Skin of body (tissue), 2 donors: Measurements from ENCODE around the gene ZNF276. TPM values are rescaled to one million over a fixed set of nuclear protein-coding genes. Genes with fewer than 3 reads are reported as not detected.
"Not testable (repeated sequence)": the region's sequence is repeated elsewhere in the genome, so short reads cannot be mapped to it uniquely, and the experiment has no call there.

Experiments used
- DNase-seq: peaks from one replicate; lab custom pipeline; 2025; lab: John Stamatoyannopoulos, UW
- total RNA-seq: library from RNA; depleted of rRNA; stranded (reverse); fragments of >200 nt; gene quantifications from one replicate; pipeline ENCODE4 v1.2.3, GENCODE V29; 2014

ZNF276 gene, protein sequence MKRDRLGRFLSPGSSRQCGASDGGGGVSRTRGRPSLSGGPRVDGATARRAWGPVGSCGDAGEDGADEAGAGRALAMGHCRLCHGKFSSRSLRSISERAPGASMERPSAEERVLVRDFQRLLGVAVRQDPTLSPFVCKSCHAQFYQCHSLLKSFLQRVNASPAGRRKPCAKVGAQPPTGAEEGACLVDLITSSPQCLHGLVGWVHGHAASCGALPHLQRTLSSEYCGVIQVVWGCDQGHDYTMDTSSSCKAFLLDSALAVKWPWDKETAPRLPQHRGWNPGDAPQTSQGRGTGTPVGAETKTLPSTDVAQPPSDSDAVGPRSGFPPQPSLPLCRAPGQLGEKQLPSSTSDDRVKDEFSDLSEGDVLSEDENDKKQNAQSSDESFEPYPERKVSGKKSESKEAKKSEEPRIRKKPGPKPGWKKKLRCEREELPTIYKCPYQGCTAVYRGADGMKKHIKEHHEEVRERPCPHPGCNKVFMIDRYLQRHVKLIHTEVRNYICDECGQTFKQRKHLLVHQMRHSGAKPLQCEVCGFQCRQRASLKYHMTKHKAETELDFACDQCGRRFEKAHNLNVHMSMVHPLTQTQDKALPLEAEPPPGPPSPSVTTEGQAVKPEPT
- total RNA-seq: 29.4 TPM

DNA sequence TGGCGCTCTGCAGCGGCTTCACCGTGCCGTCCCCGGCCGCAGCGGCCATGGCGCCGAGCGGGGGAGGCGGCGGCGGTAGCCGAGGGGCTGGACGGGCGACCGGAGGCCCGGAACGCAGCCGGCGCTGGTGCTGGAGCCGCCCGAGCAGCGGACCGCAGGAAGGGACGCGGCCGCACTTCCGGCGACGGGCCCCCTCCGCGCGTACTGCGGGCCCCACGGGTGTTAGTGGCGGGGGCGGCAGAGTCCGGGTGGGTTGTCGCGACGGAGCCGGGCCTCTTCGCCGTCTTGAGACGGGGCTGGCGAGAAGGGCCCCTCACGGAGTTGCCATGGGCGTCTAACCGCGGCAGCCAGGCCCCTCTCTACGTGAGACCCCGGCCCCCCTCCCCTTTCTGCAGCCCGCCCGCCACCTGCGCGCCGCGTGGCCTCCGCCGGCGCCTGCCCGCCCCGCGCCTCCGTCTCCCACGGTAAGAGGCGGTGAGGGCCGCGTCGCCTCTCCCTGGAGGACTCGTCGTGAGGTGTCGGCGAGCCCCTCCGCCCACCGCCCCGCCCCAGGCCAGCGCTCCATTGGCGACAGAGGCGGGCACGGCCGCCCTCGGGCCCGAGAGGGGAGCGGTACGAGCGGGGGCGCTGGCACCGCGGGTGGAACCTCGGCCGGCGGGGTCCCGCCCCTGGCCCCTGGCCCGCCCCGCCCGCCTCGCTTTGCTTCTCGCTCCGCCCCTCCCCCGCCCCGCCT lies at the start of gene ZNF276, which contains the start of gene VPS9D1:
Gene ZNF276, plus strand, starts transcription at position 725 of the 733 bp plus-strand sequence. CDS start 104 bp downstream, outside the sequence.
Gene VPS9D1, minus strand, starts transcription at position 86 of the 733 bp plus-strand sequence. Its CDS starts 37 bp downstream, at position 49.
- peak; percentile 56 for DNase-seq

DNA sequence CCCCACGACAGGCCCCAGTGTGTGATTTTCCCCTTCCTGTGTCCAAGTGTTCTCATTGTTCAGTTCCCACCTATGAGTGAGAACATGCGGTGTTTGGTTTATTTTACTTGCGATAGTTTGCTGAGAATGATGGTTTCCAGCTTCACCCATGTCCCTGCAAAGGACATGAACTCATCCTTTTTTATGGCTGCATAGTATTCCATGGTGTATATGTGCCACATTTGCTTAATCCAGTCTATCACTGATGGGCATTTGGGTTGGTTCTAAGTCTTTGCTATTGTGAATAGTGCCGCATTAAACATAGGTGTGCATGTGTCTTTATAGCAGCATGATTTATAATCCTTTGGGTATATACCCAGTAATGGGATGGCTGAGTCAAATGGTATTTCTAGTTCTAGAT lies 49.8 kb upstream of the ZNF276 start:
- not testable (repeated sequence) for DNase-seq

DNA sequence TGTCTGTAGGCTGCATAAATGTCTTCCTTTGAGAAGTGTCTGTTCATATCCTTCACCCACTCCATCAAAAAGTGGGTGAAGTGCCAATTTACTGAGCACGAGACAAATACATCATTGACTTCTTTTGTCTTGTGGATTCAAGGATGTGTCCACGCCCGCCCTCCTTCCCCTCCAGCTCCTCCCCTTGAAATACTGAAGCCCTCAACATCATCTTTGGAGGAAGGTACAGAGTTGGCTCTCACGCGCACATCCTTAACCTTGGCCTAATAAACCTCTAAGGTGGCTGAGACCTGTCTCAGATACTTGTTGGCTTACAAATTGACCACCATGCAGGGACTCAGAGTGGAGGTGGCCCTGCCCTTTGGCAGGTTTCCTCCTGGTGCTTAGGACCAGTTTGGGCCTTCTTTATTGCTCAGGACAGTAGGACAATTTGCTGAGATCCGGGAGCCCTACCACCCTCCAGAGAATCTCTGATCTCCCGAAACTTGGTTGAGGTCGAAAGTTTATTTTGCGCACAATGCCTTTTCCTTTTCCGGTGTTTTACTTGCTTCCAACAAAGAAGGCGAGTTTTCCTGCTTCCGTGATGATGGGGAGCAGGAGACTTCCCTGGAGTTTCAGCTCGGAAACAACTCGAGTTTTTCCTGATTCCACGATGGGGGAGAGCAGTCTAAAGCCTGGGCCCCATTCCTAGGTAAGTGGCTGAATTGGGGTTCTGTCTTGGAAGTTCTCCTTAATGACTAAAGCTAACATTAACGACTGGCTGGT lies 49.0 kb upstream of the ZNF276 start:
- no peak for DNase-seq

DNA sequence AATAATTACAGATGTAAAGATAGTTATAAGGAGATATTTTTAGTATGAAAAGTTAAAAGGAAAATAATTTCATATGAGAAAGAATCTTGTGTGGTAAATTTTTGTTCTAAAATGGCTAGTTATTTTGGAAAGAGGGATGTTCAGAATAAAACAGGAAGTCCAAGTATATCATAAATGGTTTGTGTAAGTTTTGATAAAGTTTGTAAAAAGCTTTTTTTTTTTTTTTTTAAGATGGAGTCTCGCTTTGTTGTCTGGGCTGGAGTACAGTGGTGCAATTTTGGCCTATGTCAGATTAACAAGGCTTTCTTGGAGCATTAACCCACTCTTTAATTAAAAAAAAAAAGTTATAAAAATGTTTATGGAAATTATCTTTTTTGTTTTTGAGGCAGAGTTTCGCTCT lies 43.1 kb upstream of the ZNF276 start:
- no peak for DNase-seq

DNA sequence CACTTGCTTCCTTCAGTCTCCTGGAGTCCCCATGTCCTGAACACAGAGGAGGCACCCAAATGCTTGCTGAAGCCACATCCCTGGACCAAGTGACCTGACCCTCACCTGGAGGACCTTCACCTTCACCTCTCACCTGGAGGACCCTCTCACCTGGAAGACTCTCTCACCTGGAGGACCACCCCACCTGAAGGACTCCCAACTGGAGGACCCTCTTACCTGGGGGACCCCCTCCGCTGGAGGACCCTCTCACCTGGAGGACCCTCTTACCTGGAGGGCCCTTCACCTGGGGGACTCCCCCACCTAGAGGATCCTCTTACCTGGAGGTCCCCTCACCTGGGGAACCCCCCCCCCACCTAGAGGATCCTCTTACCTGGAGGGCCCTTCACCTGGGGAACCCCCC lies 35.4 kb upstream of the ZNF276 start:
- no peak for DNase-seq

DNA sequence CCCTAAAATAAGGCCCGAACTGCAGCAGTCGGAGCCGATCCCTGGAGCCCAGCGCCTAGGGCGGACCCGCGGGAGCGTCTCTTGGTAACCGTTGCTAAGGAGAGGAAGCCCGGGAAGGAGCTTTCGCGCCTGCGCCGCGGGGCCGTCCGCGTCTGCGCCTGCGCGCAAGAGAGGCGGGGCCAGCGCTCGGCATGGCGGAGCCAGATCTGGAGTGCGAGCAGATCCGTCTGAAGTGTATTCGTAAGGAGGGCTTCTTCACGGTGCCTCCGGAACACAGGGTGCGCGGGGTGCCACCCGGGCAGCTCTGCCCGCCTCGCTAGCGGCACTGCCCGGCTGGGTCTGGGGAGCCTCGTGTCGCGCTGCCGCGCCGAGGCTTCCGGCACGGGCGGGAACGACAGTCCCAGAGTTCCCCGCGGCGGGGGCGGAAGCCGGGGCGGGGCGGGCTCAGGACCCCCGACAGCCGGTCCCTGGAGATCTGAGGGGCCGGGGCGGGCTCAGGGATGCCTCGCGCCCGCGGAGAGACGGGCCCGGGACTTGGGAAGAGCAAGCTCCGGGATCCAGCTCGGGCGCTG lies 34.7 kb upstream of the ZNF276 start, which contains the start of gene CDK10:
Gene CDK10, plus strand, starts transcription at position 170 of the 572 bp plus-strand sequence. Its CDS starts 22 bp downstream, at position 192.
- DNase-seq: peak; percentile 78

DNA sequence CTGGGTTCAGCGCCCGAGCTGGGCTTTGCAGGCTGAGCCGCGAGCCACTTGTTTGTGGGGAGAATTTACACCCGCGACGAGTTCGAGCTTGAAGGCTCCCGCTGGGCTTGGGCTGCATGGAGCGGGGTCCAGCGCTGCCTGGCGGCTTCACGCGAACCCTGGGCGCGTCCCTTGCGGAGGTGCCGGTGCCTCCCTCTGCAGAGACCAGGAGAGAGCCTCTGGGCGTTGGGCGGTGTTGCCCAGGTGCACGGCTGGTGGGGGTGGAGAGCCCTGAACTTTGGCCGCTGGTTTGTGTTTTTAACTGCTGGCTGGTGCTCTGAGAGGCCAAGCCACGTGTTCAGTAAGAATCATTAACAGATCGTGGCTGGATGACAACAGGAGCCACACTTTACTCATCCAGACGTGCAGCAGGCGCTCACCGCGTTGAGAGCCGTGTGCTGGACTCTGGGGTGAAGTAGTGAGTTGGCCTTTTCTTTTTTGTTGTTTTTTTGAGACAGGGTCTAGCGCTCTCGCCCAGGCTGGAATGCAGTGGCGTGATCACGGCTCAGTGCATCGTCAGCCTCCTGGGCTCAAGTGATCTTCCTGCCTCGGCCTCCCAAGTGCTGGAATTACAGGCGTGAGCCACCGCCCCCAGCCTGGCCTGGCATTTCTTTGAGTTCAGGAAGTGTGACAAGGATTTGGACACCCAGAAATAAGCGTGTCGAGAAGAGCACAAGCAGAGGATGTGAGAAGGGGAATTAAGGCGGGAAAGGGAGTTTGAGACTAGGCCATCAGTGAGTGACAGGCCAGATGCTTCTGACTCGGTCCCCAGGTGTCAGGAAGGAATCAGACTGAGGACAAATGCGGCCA lies 34.0 kb upstream of the ZNF276 start:
- no peak for DNase-seq

DNA sequence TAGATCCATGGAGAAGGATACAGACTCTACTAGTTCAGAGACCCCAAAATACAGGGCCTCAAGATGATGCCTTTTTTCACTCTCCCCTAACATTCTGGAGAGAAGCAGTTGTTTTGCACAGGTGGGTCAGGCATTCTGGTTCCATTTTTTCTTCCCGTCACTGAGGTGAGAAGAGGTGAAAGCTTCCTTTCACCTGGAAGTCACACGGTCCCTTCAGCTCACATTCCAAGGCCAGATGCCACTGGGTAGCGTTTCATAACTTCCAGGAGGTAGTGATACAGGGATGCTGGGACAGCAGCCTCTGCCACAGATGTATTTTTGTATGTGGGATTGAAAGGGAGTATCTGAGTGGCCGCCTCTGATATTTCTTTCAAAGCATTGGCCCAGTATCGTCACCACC lies 32.9 kb upstream of the ZNF276 start:
- no peak for DNase-seq

DNA sequence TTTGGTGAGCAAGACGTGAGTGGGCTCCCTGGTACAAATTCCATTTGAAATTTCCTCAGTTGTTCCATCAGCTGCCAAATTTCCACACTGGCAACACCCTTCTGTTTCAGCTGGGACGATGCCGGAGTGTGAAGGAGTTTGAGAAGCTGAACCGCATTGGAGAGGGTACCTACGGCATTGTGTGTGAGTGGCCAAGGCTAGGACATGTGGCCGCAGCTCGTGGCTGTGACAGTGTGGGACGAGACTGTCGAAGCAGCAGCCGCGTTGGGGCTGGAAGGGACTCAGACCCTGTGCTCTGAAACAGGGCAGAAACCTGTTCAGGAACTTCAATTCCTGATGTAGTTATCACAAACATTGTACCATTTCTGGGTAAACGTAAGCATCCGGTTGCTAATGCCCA lies 32.2 kb upstream of the ZNF276 start:
- no peak for DNase-seq

DNA sequence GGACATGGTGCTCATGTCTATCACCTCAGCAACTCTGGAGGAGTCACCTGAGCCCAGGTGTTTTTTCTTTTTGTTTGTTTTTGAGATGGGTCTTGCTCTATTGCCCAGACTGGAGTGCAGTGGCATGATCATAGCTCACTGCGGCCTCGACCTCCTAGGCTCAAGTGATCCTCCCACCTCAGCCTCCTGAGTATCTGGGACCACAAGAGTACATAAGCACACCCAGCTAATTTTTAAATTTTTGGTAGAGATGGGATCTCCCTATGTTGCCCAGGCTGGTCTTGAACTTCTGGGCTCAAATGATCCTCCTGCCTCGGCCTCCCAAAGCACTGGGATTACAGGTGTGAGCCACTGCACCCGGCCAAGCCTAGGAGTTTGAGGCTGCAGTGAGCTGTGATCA lies 31.7 kb upstream of the ZNF276 start:
- DNase-seq: not testable (repeated sequence)

DNA sequence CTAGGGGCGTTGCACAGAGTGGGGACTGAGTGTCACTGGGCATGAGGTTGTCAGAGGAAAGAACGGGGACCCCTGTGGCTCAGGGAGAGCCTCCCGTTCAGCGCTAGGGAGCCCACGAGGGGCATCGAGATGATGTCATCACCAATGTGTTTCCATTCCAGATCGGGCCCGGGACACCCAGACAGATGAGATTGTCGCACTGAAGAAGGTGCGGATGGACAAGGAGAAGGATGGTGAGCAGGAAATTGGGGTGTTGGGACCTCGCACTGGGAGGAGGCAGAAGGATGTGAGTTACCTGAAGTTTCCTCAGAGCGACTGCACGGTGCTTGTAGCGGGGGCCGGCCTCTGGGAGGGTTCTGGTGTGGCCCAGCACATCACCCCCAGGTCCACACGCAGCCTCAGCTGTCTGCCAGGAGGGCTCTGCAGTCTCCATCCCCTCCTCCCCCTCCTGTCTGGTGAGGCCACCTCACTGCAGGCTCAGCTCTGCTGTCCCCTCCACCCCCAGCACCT lies 30.9 kb upstream of the ZNF276 start:
- DNase-seq: no peak

DNA sequence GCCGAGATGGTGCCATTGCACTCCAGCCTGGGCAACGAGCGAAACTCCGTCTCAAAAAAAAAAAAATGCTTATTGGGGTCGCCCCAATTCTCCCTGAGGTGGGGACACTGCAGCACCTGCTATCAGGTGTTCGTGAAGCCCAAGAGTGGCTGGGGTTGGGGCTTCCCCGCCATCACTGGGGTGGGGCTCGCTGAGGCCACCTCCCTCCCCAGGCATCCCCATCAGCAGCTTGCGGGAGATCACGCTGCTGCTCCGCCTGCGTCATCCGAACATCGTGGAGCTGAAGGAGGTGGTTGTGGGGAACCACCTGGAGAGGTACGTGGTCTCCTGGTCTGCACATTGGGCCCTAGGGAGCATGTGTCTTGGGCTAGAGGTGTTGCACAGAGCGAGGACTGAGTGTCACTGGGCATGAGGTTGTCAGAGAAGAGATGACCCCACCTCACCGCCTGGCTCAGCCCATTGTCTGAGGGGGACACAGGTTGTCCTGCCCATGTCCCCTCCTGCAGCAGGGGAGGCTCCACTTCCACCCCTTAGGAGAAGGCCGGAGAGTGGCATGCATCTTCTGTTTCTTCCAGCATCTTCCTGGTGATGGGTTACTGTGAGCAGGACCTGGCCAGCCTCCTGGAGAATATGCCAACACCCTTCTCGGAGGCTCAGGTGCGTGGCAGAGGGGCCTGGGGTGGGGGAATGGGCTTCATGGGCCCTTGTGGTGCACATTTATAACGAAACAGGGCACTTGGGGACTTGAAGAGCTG lies 29.9 kb upstream of the ZNF276 start:
- no peak for DNase-seq

DNA sequence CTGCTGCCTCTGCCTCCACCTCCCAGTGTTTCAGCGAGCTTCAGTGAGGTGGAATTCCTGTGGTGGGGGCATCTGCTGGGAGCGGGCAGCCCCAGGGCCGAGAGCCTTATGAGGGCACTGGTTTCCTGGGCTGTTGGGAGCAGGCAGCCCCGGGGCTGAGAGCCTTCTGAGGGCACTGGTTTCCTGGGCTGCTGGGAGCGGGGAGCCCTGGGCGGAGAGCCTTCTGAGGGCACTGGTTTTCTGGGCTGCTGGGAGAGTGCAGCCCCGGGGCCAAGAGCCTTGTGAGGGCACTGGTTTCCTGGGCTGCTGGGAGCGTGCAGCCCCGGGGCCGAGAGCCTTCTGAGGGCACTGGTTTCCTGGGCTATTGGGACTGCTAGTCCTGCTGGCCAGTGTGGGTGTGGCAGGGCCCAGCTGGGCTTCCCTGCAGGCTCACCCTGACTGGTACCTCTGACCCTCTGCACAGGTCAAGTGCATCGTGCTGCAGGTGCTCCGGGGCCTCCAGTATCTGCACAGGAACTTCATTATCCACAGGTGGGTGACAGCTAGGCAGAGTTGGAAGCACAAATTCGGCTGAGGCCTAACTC lies 29.3 kb upstream of the ZNF276 start:
- no peak for DNase-seq

DNA sequence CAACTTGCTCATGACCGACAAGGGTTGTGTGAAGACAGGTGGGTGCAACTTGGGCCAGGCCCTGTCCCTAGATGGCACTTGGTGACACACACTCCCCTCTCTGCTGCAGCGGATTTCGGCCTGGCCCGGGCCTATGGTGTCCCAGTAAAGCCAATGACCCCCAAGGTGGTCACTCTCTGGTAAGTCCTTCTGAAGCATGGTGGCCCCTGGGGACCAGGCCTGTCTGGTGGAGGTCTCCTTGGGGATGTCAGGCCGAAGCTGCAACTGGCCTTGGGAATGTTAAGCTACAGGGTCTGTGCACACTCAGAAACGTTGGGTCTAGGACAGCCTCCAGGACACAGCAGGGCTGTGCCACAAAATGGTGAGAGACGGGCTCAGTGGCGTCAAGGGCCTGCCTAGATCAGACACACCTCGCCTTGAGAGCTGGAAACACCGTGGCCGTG lies 28.0 kb upstream of the ZNF276 start:
- DNase-seq: no peak

DNA sequence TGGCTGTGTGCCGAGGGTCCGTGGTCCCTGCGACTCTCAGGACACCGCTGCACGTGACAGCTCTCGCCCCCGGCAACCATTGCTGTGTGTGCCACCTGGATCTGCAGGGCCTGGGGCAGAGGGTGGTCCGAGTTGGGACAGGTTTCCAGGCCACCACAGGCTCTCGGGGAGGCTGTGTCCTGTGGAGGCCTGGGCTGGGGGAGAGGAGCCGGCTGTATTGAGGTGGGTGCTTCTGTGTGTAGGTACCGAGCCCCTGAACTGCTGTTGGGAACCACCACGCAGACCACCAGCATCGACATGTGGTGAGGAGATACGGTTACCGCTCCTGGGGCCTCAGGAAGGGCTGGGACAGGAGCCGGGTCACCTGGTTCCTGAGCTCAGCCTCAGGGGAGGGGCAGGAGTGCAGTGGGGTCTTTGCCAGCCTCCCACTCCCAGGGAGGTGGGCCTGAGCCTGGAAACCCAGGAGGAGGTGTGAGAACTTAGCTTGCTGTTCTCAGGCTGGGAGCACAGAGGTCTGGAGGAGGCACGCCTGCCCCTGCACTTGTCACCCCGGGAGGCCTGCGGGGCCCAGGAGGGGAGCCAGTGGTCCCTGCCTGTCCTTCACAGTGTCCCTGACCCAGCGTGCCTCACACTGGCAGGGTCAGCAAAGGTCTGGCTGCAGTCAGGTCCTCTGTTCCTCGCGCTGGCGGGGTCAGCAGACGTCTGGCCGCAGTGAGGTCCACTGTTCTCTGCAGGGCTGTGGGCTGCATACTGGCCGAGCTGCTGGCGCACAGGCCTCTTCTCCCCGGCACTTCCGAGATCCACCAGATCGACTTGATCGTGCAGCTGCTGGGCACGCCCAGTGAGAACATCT lies 27.2 kb upstream of the ZNF276 start:
- no peak for DNase-seq

DNA sequence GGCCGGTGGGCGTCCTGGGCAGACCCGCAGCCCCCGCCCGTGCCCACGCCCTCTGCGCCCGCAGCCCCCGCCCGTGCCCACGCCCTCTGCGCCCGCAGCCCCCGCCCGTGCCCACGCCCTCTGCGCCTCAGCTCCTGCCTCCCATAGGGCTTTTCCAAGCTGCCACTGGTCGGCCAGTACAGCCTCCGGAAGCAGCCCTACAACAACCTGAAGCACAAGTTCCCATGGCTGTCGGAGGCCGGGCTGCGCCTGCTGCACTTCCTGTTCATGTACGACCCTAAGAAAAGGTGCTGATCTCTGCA lies 26.6 kb upstream of the ZNF276 start:
- not testable (repeated sequence) for DNase-seq

DNA sequence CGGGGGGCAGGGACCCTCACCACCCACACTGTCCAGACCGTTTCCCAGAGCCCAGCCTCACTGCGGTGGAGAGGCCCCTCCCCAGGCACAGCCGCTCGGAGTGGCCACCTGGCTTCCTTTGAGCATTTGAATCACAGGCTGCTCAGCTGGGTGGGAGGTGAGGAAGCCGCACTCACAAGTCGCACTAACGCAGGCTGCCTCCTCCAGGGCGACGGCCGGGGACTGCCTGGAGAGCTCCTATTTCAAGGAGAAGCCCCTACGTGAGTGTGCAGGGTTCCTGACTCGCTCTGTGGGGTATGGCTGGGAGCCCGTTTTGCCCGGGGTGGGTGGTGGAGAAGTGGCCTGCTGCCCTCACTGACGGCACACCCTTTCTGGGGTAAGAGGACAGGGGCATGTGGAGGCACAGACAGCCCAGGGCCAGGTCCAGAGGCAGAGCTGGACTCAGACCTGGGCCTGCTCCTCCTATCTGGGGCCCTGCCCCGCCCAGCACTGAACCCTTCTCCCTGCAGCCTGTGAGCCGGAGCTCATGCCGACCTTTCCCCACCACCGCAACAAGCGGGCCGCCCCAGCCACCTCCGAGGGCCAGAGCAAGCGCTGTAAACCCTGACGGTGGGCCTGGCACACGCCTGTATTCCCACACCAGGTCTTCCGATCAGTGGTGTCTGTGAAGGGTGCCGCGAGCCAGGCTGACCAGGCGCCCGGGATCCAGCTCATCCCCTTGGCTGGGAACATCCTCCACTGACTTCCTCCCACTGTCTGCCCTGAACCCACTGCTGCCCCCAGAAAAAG lies 26.1 kb upstream of the ZNF276 start:
- DNase-seq: no peak
